Measurements from ENCODE around the gene TREML4. TPM values are rescaled to one million over a fixed set of nuclear protein-coding genes. Genes with fewer than 3 reads are reported as not detected.

TREML4 gene
- 0.13 TPM in 1 of 2 replicates, not detected in the other for total RNA-seq

GRCh38 chr6:41228096-41228495, at the start of gene TREML4:
Gene TREML4 (plus strand): TSS chr6:41228349. CDS start chr6:41228428, 79 bp downstream.

GRCh38 chr6:41200901-41201763, 27.0 kb upstream of the TREML4 start, which contains the start of gene TREML2:
Gene TREML2 (minus strand): TSS chr6:41201149. CDS start chr6:41201008, 141 bp downstream.

DNA sequence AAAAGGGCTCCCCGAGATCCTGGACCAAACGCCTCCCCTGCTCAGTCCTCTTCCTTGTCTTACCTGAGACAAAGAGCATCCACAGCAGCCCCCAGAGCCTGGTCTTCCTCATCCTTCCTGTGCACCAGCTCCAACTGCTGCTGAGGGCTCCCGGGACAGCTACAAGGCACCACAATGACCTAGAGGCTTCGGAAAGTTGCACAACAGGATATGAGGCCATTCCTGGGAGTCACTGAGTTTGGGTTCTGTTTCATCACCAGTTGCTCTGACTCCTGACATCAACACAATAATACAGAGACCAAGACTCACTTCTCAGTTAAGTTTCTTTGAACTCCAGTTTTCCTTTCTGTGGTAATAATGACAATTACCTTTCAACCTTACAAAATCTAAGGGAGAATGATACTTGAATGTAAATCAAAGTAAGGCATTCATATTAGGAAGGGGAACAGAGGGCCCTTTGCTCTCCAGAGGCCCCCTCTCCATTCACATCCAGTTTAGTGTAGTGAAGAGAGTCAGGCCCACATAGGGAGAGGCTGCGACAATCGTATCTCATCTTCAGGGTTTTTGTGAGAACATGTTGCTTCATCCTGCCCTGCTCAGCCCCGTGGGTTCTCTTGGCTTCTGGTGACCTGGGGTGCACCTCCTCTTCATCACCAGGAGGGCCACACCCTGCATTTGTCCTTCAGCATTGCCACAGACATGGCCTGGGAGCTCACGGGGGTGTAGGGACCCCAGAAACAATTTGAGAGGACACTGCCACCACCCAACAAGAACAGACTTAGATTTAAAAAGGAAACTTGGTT, 58.6 kb downstream of the TREML4 start, which contains the start of gene TREM1:
Gene TREM1, minus strand, starts transcription at position 139 of the 803 bp plus-strand sequence. Its CDS starts 27 bp downstream, at position 112.

Other genes with a start within 250 kb of the TREML4 start
- gene UNC5CL, start 189.1 kb upstream of the TREML4 start, total RNA-seq, result 0.13 and 0.32 TPM in 2 replicates
- not detected in 2 replicates for gene TSPO2, start 185.9 kb upstream of the TREML4 start, total RNA-seq
- gene APOBEC2, start 175.1 kb upstream of the TREML4 start, total RNA-seq, result not detected in 2 replicates
- gene OARD1, start 156.0 kb upstream of the TREML4 start, total RNA-seq, result 7.9 and 12.8 TPM in 2 replicates
- gene NFYA, start 155.4 kb upstream of the TREML4 start, total RNA-seq, result 13.8 and 18.1 TPM in 2 replicates
- not detected in 2 replicates for gene TREML1, start 74.0 kb upstream of the TREML4 start, total RNA-seq
- not detected in 2 replicates for gene TREM2, start 65.2 kb upstream of the TREML4 start, total RNA-seq
- under 0.01 TPM in 1 of 2 replicates, not detected in the other for gene TREML2, start 27.2 kb upstream of the TREML4 start, total RNA-seq
- gene TREM1, start 58.3 kb downstream of the TREML4 start, total RNA-seq, result 1.2 and 8.7 TPM in 2 replicates
- gene NCR2, start 107.3 kb downstream of the TREML4 start, total RNA-seq, result not detected in 2 replicates